Measurements from ENCODE around the gene DCAF12. TPM values are rescaled to one million over a fixed set of nuclear protein-coding genes. Genes with fewer than 3 reads are reported as not detected.
A peak's percentile ranks its signal among the peaks of the same experiment; 100 is the strongest.

DCAF12 gene
- total and polyA plus RNA-seq, 2 of the 8 experiments (the other 6 are each of a cell fraction or from before 2014, with no cell fraction given): 22.7 to 29.2 TPM

- TF ChIP-seq NRF1 (IDR thresholded peaks at IDR 0.05; ENCODE audit: low read depth, low read length) (peak; percentile 21; the same call in 1 of the 2 replicates), RBBP5 (IDR thresholded peaks at IDR 0.05; ENCODE audit: borderline replicate concordance, low read depth, low read length) (peak; percentile 44), JUN (IDR thresholded peaks at IDR 0.05; ENCODE audit: low read depth, low read length) (no peak), NANOG (IDR thresholded peaks at IDR 0.05; ENCODE audit: insufficient read depth, low read depth, low read length, poor library complexity, severe bottlenecking) (no peak), POLR2AphosphoS5 (IDR thresholded peaks at IDR 0.05; ENCODE audit: low read depth, low read length) (peak; percentile 98), RAD21 (IDR thresholded peaks at IDR 0.05 in 1 of 2, conservative IDR thresholded peaks at IDR 0.05 in 1 of 2; ENCODE audit: low read depth in 2 of 2, low read length in 2 of 2) (peak in 1 of 2 experiments; percentile 0; a peak in 1 of 4 replicates), CHD2 (IDR thresholded peaks at IDR 0.05; ENCODE audit: low read length) (no peak; the same call in 1 of the 2 replicates), SP2 (IDR thresholded peaks at IDR 0.05; ENCODE audit: low read length) (no peak), CEBPB (IDR thresholded peaks at IDR 0.05; ENCODE audit: low read depth, low read length) (no peak), CTBP2 (IDR thresholded peaks at IDR 0.05; ENCODE audit: borderline replicate concordance, insufficient read depth, insufficient read length, low read length) (peak; percentile 31), E2F6 (IDR thresholded peaks at IDR 0.05) (peak; percentile 99), TAF7 (optimal IDR thresholded peaks at IDR 0.05; ENCODE audit: borderline replicate concordance, low read depth, low read length) (peak; percentile 97), PHF8 (conservative IDR thresholded peaks at IDR 0.05; ENCODE audit: low read depth, low read length) (peak; percentile 97), HDAC6 (IDR thresholded peaks at IDR 0.05; ENCODE audit: low read depth, low read length) (no peak), EGR1 (IDR thresholded peaks at IDR 0.05; ENCODE audit: borderline replicate concordance, low read depth, low read length) (no peak), ATF2 (IDR thresholded peaks at IDR 0.05; ENCODE audit: low read length) (peak; percentile 81), BRCA1 (IDR thresholded peaks at IDR 0.05; ENCODE audit: low read depth, low read length) (no peak), JUND (IDR thresholded peaks at IDR 0.05; ENCODE audit: low read length) (0 out of 2 replicates have a peak, but pooled peaks have one; percentile 4), KDM1A (IDR thresholded peaks at IDR 0.05; ENCODE audit: borderline replicate concordance, low read length) (no peak), CBX5 (IDR thresholded peaks at IDR 0.05; ENCODE audit: low read depth, low read length) (no peak)
These were observed 77.5 kb downstream of the DCAF12 start, which contains the start of gene UBAP2 (continued) for GRCh38 chr9:34048727-34049629.
